NCI-H2196 treated with DMSO at 0.1 percent for 48 hours (cell line): Measurements from ENCODE around the gene RIC8B.
"Not testable (repeated sequence)": the region's sequence is repeated elsewhere in the genome, so short reads cannot be mapped to it uniquely, and the experiment has no call there.

Source experiments
- DNase-seq: peaks from one replicate; lab custom pipeline; 2025; ENCODE audit not compliant: unreplicated experiment; lab: John Stamatoyannopoulos, UW

The RIC8B gene

GRCh38 chr12:106897981-106898901 is 123.8 kb downstream of the RIC8B start:
- DNase-seq, result no peak

- no peak for DNase-seq
Measured at GRCh38 chr12:106900554-106900953, 126.1 kb downstream of the RIC8B start.

GRCh38 chr12:106901276-106901675 is 126.8 kb downstream of the RIC8B start:
- DNase-seq, result no peak

GRCh38 chr12:106902053-106902452 is 127.6 kb downstream of the RIC8B start:
- no peak for DNase-seq

- DNase-seq, result no peak
Measured at GRCh38 chr12:106903241-106903945, 128.9 kb downstream of the RIC8B start.

- no peak for DNase-seq
Measured at GRCh38 chr12:106906715-106907114, 132.2 kb downstream of the RIC8B start.

GRCh38 chr12:106907411-106907810 is 132.9 kb downstream of the RIC8B start:
- DNase-seq, result no peak

- DNase-seq, result no peak
Measured at GRCh38 chr12:106907846-106908245, 133.4 kb downstream of the RIC8B start.

GRCh38 chr12:106908561-106908960 is 134.1 kb downstream of the RIC8B start:
- DNase-seq, result no peak

- no peak for DNase-seq
Measured at GRCh38 chr12:106910202-106910601, 135.7 kb downstream of the RIC8B start.

- DNase-seq, result no peak
Measured at GRCh38 chr12:106911581-106911980, 137.1 kb downstream of the RIC8B start.

GRCh38 chr12:106913456-106913855 is 139.0 kb downstream of the RIC8B start:
- no peak for DNase-seq

GRCh38 chr12:106914796-106915634 is 140.5 kb downstream of the RIC8B start:
- no peak for DNase-seq

GRCh38 chr12:106915635-106916026 is 141.1 kb downstream of the RIC8B start:
- no peak for DNase-seq

- DNase-seq, result no peak
Measured at GRCh38 chr12:106917503-106917902, 143.0 kb downstream of the RIC8B start.

GRCh38 chr12:106918746-106919145 is 144.3 kb downstream of the RIC8B start:
- DNase-seq, result peak; percentile 8

GRCh38 chr12:106919910-106920544 is 145.5 kb downstream of the RIC8B start:
- peak; percentile 11 for DNase-seq

- not testable (repeated sequence) for DNase-seq
Measured at GRCh38 chr12:106921976-106922375, 147.5 kb downstream of the RIC8B start.

- not testable (repeated sequence) for DNase-seq
Measured at GRCh38 chr12:106923594-106923993, 149.1 kb downstream of the RIC8B start.

GRCh38 chr12:106924268-106924861 is 149.9 kb downstream of the RIC8B start:
- no peak for DNase-seq
